HG03520 (cell line): Measurements from ENCODE around the gene CCDC102A.
A peak's percentile ranks its signal among the peaks of the same experiment; 100 is the strongest.
"Not testable (repeated sequence)": the region's sequence is repeated elsewhere in the genome, so short reads cannot be mapped to it uniquely, and the experiment has no call there.

Source experiments
- ATAC-seq: cut with Tn5 transposase; IDR thresholded peaks from one replicate; pipeline ENCODE4 v1.9.1; 2021; ENCODE audit warnings: mild to moderate bottlenecking, moderate library complexity; ENCODE audit not compliant: unreplicated experiment

The CCDC102A gene

GRCh38 chr16:57536306-57537193 is at the start of gene CCDC102A:
TSS of gene CCDC102A (minus strand) at chr16:57536571. CDS start at chr16:57529177, 7,394 bp downstream.
- peak; percentile 18 for ATAC-seq

DNA sequence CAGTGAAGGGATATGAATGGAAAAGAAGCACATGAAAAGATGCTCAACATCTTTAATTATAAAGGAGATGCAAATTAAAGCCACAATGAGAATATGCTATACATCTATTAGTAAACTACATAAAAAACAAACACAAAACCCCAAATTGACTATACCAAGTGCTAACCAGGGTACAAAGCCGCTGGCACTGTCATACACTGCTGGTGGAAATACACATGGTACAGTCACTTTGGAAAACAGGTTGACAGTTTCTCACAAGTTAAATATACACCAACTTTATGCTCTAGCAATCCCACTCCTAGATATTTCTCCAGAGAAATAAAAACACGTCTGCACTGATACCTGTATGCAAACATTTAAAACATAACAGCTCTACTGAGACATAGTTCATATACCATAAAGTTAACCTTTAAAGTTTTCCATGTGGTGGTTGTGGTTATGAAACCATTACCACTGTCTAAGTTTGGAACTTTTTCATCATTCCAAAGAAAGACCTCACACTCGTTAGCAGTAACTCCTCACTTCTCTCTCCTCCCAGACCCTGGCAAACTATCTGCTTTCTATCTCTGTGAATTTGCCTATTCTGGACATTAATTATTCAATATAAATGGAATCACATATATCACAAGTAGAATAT is 48.8 kb upstream of the CCDC102A start:
- ATAC-seq = no peak

GRCh38 chr16:57579361-57579665 is 42.9 kb upstream of the CCDC102A start:
- ATAC-seq = no peak

DNA sequence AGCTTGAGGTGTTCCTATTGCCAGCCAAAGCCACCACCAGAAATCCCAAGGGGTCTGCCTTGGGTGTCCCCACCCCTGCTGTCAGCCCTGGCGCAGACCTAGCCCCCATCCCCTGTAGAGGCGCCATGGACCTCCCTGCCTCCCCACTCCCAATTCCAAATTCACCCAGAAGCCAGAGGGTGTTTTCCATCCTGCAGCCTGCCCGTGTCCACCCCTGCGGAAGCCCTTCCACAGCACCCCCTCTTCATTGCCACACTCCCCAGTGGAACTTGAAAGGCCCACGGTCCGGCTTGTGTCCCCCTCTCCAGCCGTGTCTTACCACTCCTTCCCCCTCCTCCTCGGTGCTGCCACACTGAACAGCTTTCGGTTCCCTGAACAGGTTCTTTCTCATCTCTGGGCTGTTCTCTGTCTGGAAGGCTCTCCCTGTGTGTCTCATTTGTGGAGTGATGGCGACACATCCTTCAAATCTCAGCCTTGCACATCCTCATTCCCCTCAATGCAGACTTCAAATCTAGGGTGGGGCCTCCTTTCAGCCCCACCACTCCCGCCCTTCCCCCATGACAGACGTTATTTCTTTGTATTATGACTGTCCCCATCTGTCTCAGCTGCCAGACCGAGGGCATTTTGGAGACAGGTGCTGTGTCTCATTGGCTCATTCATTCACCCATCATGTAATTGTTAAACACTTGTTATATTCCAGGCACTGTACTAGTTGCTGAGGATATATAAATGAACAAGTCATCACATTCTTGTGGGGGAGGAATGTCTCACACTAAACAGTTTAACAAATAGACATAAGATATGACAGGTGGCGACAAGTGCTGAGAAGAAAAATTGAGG is 42.4 kb upstream of the CCDC102A start:
- ATAC-seq = no peak

GRCh38 chr16:57577691-57578224 is 41.4 kb upstream of the CCDC102A start:
- no peak for ATAC-seq

- ATAC-seq = no peak
Observed at GRCh38 chr16:57577214-57577613, 40.8 kb upstream of the CCDC102A start.

GRCh38 chr16:57576429-57576870 is 40.1 kb upstream of the CCDC102A start:
- ATAC-seq = no peak

DNA sequence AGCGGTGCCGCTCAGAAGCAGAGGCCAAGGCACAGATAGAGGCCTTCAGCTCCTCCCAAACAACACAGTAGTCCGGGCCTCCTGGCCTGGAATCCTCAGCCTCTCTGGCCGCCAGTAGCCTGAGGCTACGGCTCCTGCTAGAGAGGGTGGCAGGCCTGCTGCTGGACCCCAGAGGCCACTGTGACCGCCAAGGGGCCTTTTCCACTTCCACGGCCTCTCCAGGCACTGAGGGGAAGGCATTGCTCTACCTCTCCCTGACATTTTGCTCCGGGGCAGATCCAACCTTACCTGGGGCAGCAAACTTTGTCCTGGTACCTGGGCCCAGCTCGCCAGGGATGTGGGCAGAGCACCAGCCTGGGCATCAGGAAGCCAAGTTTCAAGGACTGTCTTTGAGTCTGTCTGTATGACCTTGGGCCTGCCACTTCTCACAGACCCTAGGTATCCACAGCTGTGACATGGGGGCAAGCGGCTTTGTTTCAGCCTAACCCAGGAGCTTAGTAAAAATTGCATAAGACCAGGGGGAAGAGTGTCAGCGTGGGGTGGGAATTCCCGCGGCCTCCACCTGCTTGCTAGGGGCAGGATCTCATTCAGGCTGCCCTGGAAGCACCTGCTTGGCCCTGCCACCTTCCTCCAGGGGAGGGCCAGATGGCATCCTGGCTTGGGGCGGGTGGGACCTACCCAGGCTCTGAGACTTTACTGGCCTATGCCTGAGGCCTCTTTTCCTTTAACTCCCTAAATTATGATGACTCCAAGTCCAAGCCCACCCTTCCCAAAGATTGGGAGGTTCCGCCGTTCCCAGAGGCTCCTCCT is 39.3 kb upstream of the CCDC102A start:
- ATAC-seq = no peak

GRCh38 chr16:57574646-57575467 is 38.5 kb upstream of the CCDC102A start:
- ATAC-seq = no peak

DNA sequence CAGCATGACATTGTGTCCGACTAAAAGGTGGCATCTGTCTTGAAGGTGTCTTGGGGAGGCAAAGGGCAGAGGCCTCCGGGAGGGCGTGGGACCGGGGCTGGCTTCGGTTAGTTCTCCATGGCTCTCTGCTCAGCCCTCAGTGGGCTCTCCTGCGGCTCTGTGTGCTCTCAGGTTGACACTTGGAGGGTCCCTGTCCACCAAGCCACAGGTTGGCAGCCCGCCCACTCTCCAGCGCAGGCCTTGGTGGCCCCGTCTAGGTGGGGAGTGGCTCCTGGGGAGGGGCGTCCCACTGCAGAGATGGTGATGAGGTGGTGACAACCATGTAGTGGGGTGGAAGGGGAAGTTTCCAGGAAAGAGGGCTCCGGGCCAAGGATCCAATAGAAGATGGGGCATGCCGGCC is 37.7 kb upstream of the CCDC102A start:
- no peak for ATAC-seq

- ATAC-seq = no peak
Observed at GRCh38 chr16:57572978-57573728, 36.8 kb upstream of the CCDC102A start.

DNA sequence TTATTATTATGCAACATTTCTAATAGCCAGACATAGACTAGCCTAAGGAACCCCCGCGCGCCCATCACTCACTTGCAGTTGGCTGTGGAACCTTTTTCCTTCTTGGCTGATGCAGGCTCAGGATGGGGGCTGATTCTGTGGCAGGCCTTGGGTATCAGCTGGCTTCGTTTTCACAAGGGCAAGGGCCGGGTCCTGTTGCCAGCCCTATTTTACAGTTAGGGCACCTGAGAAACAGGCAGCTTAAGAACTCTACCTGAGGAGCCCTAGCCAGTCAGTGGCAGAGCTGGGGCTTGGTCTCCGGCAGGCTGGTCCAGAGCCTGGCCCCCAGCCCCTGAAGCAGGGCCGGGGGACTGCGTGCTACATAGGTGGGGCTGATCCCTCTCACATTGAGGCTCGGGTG is 34.7 kb upstream of the CCDC102A start:
- ATAC-seq = no peak

DNA sequence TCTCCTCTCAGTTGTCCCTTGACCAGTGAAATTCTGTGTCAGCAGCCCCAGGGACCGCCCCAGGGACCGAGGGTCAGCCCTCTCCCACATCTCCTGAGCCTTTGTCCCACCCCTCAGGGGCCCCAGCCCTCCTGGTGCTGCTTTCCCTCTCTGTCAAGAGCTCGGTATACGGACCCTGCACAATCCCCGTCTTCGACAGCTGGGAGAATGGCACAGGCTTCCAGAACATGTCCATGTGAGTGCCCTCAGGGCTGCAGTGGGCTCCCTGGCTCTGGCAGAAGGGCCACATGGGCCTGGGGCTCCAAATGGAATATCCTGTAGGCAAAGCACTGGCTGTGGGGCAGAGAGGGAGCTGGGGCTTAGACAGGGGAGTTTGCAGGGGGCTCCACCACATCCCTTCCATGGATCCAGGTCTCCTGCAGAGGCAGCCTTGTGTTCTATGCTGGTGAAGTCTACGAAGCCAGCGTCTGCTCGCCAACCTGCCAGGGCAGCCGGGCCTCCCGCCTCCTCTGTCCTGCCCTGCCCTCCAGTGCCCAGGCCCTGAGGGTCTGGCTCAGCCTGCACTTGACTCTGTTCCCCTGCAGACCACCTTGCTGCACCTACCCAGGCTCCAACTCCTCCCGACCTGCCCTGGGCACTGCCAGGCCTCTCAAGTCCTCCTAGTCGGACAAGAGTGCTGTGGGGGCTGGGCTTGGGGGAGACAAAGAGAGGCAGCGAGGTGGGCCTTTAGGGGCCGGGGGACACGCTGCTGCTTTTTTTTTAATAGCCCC is 34.1 kb upstream of the CCDC102A start:
- no peak for ATAC-seq

DNA sequence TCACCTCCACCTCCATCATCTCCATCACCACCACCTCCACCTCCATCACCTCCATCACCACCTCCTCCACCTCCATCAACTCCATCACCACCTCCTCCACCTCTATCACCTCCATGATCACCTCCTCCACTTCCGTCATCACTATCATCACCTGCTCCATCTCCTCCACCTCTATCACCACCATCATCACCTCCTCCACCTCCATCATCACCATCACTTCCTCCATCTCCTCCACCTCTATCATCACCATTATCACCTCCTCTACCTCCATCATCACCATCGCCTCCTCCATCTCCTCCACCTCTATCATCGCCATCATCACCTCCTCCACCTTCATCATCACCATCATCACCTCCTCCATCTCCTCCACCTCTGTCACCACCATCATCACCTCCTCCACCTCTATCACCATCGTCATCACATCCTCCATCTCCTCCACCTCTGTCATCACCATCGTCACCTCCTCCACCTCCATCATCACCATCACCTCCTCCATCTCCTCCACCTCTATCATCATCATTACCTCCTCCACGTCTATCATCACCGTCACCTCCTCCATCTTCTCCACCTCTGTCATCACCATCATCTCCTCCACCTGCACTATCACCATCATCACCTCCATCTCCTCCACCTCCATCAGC is 33.1 kb upstream of the CCDC102A start:
- ATAC-seq = no peak

- not testable (repeated sequence) for ATAC-seq
Observed at GRCh38 chr16:57568772-57569171, 32.4 kb upstream of the CCDC102A start.

GRCh38 chr16:57568173-57568678 is 31.9 kb upstream of the CCDC102A start:
- ATAC-seq = no peak

DNA sequence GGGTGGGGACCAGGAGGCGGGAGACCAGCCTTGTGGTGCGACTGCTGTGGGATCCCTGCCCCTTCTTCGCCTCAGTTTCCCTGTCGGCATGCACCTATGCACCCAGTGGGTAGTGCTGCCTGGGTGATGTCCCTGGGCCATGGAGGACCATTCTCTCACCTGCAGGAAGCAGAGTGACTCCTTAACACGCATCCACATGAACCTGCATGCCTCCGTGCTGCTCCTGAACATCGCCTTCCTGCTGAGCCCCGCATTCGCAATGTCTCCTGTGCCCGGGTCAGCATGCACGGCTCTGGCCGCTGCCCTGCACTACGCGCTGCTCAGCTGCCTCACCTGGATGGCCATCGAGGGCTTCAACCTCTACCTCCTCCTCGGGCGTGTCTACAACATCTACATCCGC is 31.3 kb upstream of the CCDC102A start:
- no peak for ATAC-seq
